H1 (cell line): ENCODE measurements around the gene CD72. TPM values are rescaled to one million over a fixed set of nuclear protein-coding genes. Genes with fewer than 3 reads are reported as not detected.

Experiments
- CTCF ChIA-PET: fragments of 300-600 bp; sonication (Branson Sonifier 250); formaldehyde crosslinking; loops from one replicate; lab custom pipeline; 2021; ENCODE audit not compliant: partially characterized antibody; lab: Charles Lee
- POLR2A ChIA-PET: fragments of 300-600 bp; sonication (Branson Sonifier 250); formaldehyde crosslinking; loops from one replicate; lab custom pipeline; 2021; ENCODE audit warnings: inconsistent platforms; ENCODE audit not compliant: partially characterized antibody; lab: Charles Lee
- DNase-seq, 2 experiments: peaks; one replicate each; pipeline versions ENCODE4 v3.0.0 to v3.0.0-alpha.2; 2010 to 2022; ENCODE audit warnings: low spot score in 2 of 2, low read depth in 1 of 2, mixed read lengths in 1 of 2
- FAIRE-seq: peaks from 2 replicates; lab custom pipeline; 2011; peaks lifted over from hg19 to GRCh38; lab: Jason Lieb, UNC
- H2AFZ ChIP-seq: 2 replicates; pipeline ENCODE4 v1.8.1; 2012; ENCODE audit warnings: low read length, inconsistent platforms
- H2AK5ac ChIP-seq: 2 replicates; pipeline ENCODE4 v1.6.1; 2013; ENCODE audit warnings: low read depth, low read length
- H2BK120ac ChIP-seq: replicated peaks from 2 replicates; pipeline ENCODE3; 2013; ENCODE audit warnings: low read depth, low read length, inconsistent platforms
- H2BK12ac ChIP-seq: 2 replicates; pipeline ENCODE4 v1.6.1; 2013; ENCODE audit warnings: low read depth, low read length
- H2BK15ac ChIP-seq: 2 replicates; pipeline ENCODE4 v1.6.1; 2013; ENCODE audit warnings: low read length
- H2BK20ac ChIP-seq: 2 replicates; pipeline ENCODE4 v1.6.1; 2013; ENCODE audit warnings: low read length
- H2BK5ac ChIP-seq: 2 replicates; pipeline ENCODE4 v1.6.1; 2013; ENCODE audit warnings: low read depth, low read length
- H3K14ac ChIP-seq: 2 replicates; pipeline ENCODE4 v1.6.1; 2013; ENCODE audit warnings: inconsistent platforms; ENCODE audit not compliant: insufficient read length
- H3K18ac ChIP-seq: 2 replicates; pipeline ENCODE4 v1.6.1; 2013; ENCODE audit warnings: low read length; ENCODE audit errors: extremely low read depth
- H3K23ac ChIP-seq: 2 replicates; pipeline ENCODE4 v1.6.1; 2013; ENCODE audit warnings: inconsistent platforms; ENCODE audit not compliant: insufficient read length
- H3K23me2 ChIP-seq: 2 replicates; pipeline ENCODE4 v1.6.1; 2013; ENCODE audit warnings: low read depth, low read length
- H3K27ac ChIP-seq: 2 replicates; pipeline ENCODE4 v1.6.1; 2011; ENCODE audit warnings: low read depth, low read length, inconsistent platforms
- H3K27me3 ChIP-seq, 4 experiments: replicated peaks in 1 of 4; 1 replicate in 1 of 4; 2 replicates in 3 of 4; pipeline versions ENCODE4 v1.6.1 to v1.8.1; 2011 to 2013; ENCODE audit warnings: low read length in 3 of 4, mild to moderate bottlenecking in 3 of 4, inconsistent platforms in 2 of 4, mixed read lengths in 2 of 4, moderate library complexity in 1 of 4; ENCODE audit not compliant: control insufficient read depth in 3 of 4, insufficient read depth in 3 of 4; ENCODE audit errors: extremely low read depth in 1 of 4
- H3K36me3 ChIP-seq, 4 experiments: 2 replicates each; pipeline versions ENCODE4 v1.6.1 to v1.8.1; 2011 to 2013; ENCODE audit warnings: mild to moderate bottlenecking in 4 of 4, low read length in 3 of 4, moderate library complexity in 2 of 4, control low read depth in 1 of 4, inconsistent platforms in 1 of 4; ENCODE audit not compliant: insufficient read depth in 4 of 4, control insufficient read depth in 2 of 4
- H3K4ac ChIP-seq: replicated peaks from 2 replicates; pipeline ENCODE3; 2013; ENCODE audit warnings: low read length, low read depth, mixed read lengths, inconsistent platforms; ENCODE audit not compliant: insufficient read length
- H3K4me1 ChIP-seq, 4 experiments: replicated peaks in 1 of 4; 1 replicate in 1 of 4; 2 replicates in 3 of 4; pipeline versions ENCODE4 v1.6.1 to v1.8.1; 2011 to 2013; ENCODE audit warnings: low read length in 3 of 4, inconsistent platforms in 2 of 4, mixed read lengths in 1 of 4; ENCODE audit not compliant: insufficient read depth in 4 of 4, control insufficient read depth in 3 of 4
- H3K4me2 ChIP-seq, 2 experiments: 2 replicates each; pipeline versions ENCODE4 v1.6.1 to v1.8.1; 2011 to 2013; ENCODE audit warnings: low read depth in 2 of 2, low read length in 2 of 2, control low read depth in 1 of 2, inconsistent platforms in 1 of 2, mild to moderate bottlenecking in 1 of 2; ENCODE audit not compliant: insufficient read depth in 1 of 2
- H3K4me3 ChIP-seq, 4 experiments: fragments of 200-600, 300-600 bp in 1 of 4; sonication (generic), shearing (Covaris generic), sonication (Bioruptor Twin) in 1 of 4; 2 replicates each; pipeline versions ENCODE4 v1.5.1 to v1.8.1; 2011 to 2016; ENCODE audit warnings: low read length in 4 of 4, low read depth in 3 of 4, control low read depth in 2 of 4, inconsistent platforms in 2 of 4, mild to moderate bottlenecking in 2 of 4, mixed read lengths in 1 of 4, moderate library complexity in 1 of 4; ENCODE audit not compliant: insufficient read depth in 2 of 4; ENCODE audit errors: extremely low read depth in 1 of 4
- H3K56ac ChIP-seq: replicated peaks from 2 replicates; pipeline ENCODE3; 2013; ENCODE audit warnings: low read depth, mild to moderate bottlenecking, mixed read lengths, low read length, inconsistent platforms; ENCODE audit not compliant: insufficient read length
- H3K79me1 ChIP-seq: 2 replicates; pipeline ENCODE4 v1.6.1; 2013; ENCODE audit warnings: low read depth, low read length, control low read depth
- H3K79me2 ChIP-seq, 2 experiments: 2 replicates each; pipeline versions ENCODE4 v1.6.1 to v1.8.1; 2012 to 2013; ENCODE audit warnings: low read length in 2 of 2, mild to moderate bottlenecking in 2 of 2, inconsistent platforms in 1 of 2; ENCODE audit not compliant: insufficient read depth in 2 of 2, control insufficient read depth in 1 of 2
- H3K9ac ChIP-seq, 4 experiments: replicated peaks in 1 of 4; 1 replicate in 1 of 4; 2 replicates in 3 of 4; pipeline versions ENCODE4 v1.6.1 to v1.8.1; 2011 to 2013; ENCODE audit warnings: low read depth in 3 of 4, low read length in 3 of 4, control low read depth in 2 of 4, mild to moderate bottlenecking in 2 of 4, moderate library complexity in 2 of 4, inconsistent platforms in 1 of 4; ENCODE audit errors: extremely low read depth in 1 of 4
- H3K9me3 ChIP-seq, 2 experiments: 2 replicates each; pipeline versions ENCODE4 v1.6.1 to v1.8.1; 2012 to 2013; ENCODE audit warnings: mild to moderate bottlenecking in 2 of 2, moderate library complexity in 2 of 2, control low read depth in 1 of 2, inconsistent platforms in 1 of 2, low read depth in 1 of 2, low read length in 1 of 2, mixed read lengths in 1 of 2; ENCODE audit not compliant: insufficient read depth in 2 of 2
- H4K20me1 ChIP-seq, 2 experiments: replicated peaks in 1 of 2; 2 replicates each; pipeline versions ENCODE3 to v1.8.1; 2011 to 2013; ENCODE audit warnings: inconsistent platforms in 2 of 2, low read length in 2 of 2, mild to moderate bottlenecking in 1 of 2; ENCODE audit not compliant: insufficient read depth in 2 of 2, control insufficient read depth in 1 of 2
- H4K5ac ChIP-seq: 2 replicates; pipeline ENCODE4 v1.6.1; 2013; ENCODE audit warnings: low read length, low read depth, mixed read lengths, inconsistent platforms; ENCODE audit not compliant: insufficient read length
- H4K8ac ChIP-seq: 2 replicates; pipeline ENCODE4 v1.8.0; 2013; ENCODE audit warnings: mild to moderate bottlenecking, moderate library complexity, low read length, inconsistent platforms; ENCODE audit not compliant: insufficient read depth; ENCODE audit errors: extremely low read depth
- H4K91ac ChIP-seq: replicated peaks from 2 replicates; pipeline ENCODE3; 2013; ENCODE audit warnings: low read length, mixed read lengths, inconsistent platforms; ENCODE audit not compliant: insufficient read length
- BRCA1 ChIP-seq: IDR thresholded peaks from 2 replicates; pipeline ENCODE4 v1.6.1; 2012; ENCODE audit warnings: low read depth, low read length, improper control_type of control experiment
- CEBPB ChIP-seq: IDR thresholded peaks from 2 replicates; pipeline ENCODE4 v1.6.1; 2012; ENCODE audit warnings: low read depth, low read length
- NANOG ChIP-seq: IDR thresholded peaks from 2 replicates; pipeline ENCODE4 v1.6.1; 2011; ENCODE audit warnings: low read length, low read depth, mild to moderate bottlenecking, inconsistent platforms; ENCODE audit not compliant: insufficient read depth, poor library complexity, severe bottlenecking
- WGBS, 2 experiments: shearing (Covaris generic) in 1 of 2; methylation state at CpG; one replicate each; pipeline versions ENCODE4 v1.1.6 to v1.1.7; 2013 to 2015; ENCODE audit warnings: low lambda C conversion rate in 2 of 2, mixed read lengths in 2 of 2, inconsistent platforms in 1 of 2, low coverage in 1 of 2, missing lambda C conversion rate in 1 of 2; ENCODE audit not compliant: insufficient replicate concordance in 2 of 2, insufficient coverage in 1 of 2, insufficient read length in 1 of 2; ENCODE audit errors: extremely low coverage in 1 of 2, missing lambda C conversion rate in 1 of 2; 5-methylcytosine and 5-hydroxymethylcytosine counted together
- polyA plus RNA-seq, 7 experiments: library from polyadenylated mRNA; depleted of rRNA in 3 of 7; stranded (reverse) in 5 of 7; unstranded in 2 of 7; fragments of >200 nt in 5 of 7; fragments of 200-250 nt in 2 of 7; gene quantifications; 1 replicate in 5 of 7; 2 replicates in 1 of 7; 4 replicates in 1 of 7; pipeline versions ENCODE4 v1.2.1 to v1.2.3, GENCODE V29; 2011 to 2013; ENCODE audit warnings: missing spikeins in 2 of 7, mixed read lengths in 2 of 7
- total RNA-seq: library from RNA; stranded (reverse); fragmentation: NEBNext Ultra II Directional; extraction: Animal tissue kit (Norgen Biotek cat#: 25700); gene quantifications from 2 replicates; pipeline ENCODE4 v1.2.1, GENCODE V29; 2021

Gene CD72
- total and polyA plus RNA-seq, 2 of the 8 experiments (the other 6 are each of a cell fraction or from before 2014, with no cell fraction given) = 4.0 to 4.5 TPM

DNA sequence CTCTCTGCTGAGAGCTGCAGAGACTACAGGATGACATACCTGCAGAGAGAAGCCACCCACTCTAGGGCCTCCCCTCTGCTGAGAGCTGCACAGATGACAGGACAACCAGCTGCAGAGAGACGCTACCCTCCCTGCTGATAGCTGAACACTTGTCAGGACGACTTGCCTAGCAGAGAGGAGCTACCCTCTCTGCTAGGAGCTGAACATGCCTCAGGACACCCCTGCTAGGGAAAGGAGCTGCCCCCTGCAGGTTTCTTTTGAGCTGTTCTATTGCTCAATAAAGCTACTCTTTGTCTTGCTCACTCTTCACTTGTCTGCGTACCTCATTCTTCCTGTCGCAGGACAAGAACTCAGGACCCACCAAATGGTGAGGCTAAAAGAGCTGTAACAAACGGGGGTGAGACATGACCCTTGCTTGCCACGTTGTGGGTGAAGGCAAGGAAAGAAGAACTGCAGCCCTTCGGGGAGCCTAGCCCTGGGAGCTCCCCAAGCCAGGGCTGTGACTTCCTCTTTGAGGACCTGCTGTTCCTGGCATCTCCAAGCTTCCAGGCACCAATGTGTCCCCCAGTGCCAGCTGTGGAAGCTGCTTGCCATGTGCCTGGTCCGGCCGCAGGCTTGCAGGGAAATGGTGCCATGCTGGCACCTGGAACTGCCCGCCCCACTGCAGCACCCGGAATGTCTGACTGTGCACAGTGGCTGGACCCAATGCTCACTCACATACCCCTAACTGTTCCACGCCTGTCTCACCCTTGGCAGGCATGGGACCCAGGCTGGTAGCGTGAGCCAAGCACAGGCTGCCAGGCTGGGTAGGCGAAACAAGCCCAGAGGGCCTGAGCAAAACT lies 18.2 kb downstream of the CD72 start:
- Histone ChIP-seq H2BK120ac (no peak overlapping the region), H3K23me2 (peaks cover 8% of the 10 kb centered on the region), H3K14ac (no peak overlapping the region), H2BK12ac (no peak overlapping the region; the same call in 1 of the 2 replicates), H2AFZ (no peak overlapping the region), H4K8ac (peak overlapping the region; percentile 35; the same call in 1 of the 2 replicates), H2AK5ac (no peak overlapping the region), H3K4ac (peak overlapping the region; percentile 5), H3K4me3 (peak overlapping the region in 2 of 4 experiments; percentile 2 to 10; a peak in 1 of 8 replicates), H2BK20ac (peak overlapping the region; percentile 32; the same call in 1 of the 2 replicates), H3K79me1 (no peaks in the 10 kb centered on the region; the same call in 1 of the 2 replicates), H3K56ac (no peak overlapping the region), H3K36me3 (no peaks in the 10 kb centered on the region), H3K27me3 (no peaks in the 10 kb centered on the region), H4K91ac (peak overlapping the region; percentile 15), H3K27ac (no peak overlapping the region), H2BK5ac (peak overlapping the region; percentile 83; the same call in 1 of the 2 replicates), H4K5ac (no peak overlapping the region), H3K4me1 (peaks cover 0 to 15% (median 9%) of the 10 kb centered on the region in 4 experiments; a peak in 6 of 7 replicates), H3K18ac (peak overlapping the region; percentile 24; the same call in 1 of the 2 replicates), H3K9me3 (no peaks in the 10 kb centered on the region; a peak in 1 of 4 replicates), H3K9ac (no peak overlapping the region), H2BK15ac (no peak overlapping the region), H3K79me2 (no peaks in the 10 kb centered on the region), H3K4me2 (peak overlapping the region in 1 of 2 experiments; percentile 28; a peak in 2 of 4 replicates), H3K23ac (no peak overlapping the region), H4K20me1 (no peaks in the 10 kb centered on the region)
- FAIRE-seq = no peak
- TF ChIP-seq NANOG = peak; percentile 52
- TF ChIP-seq CEBPB = peak; percentile 93
- TF ChIP-seq BRCA1 = no peak
- WGBS, 2 experiments = 78% methylated on average over 14 of the region's 14 CpGs; no CpG with 5 or more reads in 1 of the 2 experiments
- POLR2A ChIA-PET = interaction anchor here (1.2 kb wide), 2 partner anchors 128 to 149 kb away, joined by 3 read pairs; partner anchors contain the start of genes GBA2 and RGP1
- DNase-seq = peak in 1 of 2 experiments; percentile 51
- CTCF ChIA-PET = interaction anchor here (0.9 to 2.5 kb wide), 18 partner anchors 12 to 148 kb away, joined by 3 to 11 read pairs (median 4); no protein-coding TSS in a partner anchor
